Sigmoid colon (tissue), 4 donors: Measurements from ENCODE around the gene FDPS.

Source experiments
- POLR2AphosphoS5 ChIP-seq, 4 donors: sonication (generic); formaldehyde crosslinking; IDR thresholded peaks; one replicate each; pipeline ENCODE4 v1.6.1; 2017; ENCODE audit warnings: antibody characterized with exemption in 4 of 4
- TF ChIP-seq, protein P1 (sequence below), 4 experiments: fragments of 450-650 bp in 3 of 4; fragments of 200-600 bp in 1 of 4; IDR thresholded peaks; one replicate each; pipeline ENCODE4 v1.5.1; 2016 to 2019; ENCODE audit warnings: antibody characterized with exemption in 4 of 4, mild to moderate bottlenecking in 3 of 4, moderate library complexity in 2 of 4

DNA sequence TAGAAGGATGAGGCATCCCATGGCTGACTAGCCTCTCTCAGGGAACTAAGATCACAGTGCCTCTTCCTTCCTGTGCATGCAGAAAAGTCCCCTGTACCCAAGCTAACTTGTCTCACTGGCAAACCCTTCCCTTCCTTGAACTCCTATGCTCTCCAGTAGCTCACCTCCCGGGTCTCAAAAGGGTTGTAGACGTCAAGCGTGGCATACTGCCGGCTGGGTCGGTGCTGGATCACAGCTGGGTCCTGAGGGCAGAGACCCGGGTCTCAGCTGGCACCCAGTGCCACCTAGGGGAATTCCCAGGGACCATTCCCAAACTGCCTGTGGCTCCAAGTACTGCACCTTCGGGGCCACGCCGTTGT is 47.2 kb upstream of the FDPS start:
- TF ChIP-seq, protein P1, sequence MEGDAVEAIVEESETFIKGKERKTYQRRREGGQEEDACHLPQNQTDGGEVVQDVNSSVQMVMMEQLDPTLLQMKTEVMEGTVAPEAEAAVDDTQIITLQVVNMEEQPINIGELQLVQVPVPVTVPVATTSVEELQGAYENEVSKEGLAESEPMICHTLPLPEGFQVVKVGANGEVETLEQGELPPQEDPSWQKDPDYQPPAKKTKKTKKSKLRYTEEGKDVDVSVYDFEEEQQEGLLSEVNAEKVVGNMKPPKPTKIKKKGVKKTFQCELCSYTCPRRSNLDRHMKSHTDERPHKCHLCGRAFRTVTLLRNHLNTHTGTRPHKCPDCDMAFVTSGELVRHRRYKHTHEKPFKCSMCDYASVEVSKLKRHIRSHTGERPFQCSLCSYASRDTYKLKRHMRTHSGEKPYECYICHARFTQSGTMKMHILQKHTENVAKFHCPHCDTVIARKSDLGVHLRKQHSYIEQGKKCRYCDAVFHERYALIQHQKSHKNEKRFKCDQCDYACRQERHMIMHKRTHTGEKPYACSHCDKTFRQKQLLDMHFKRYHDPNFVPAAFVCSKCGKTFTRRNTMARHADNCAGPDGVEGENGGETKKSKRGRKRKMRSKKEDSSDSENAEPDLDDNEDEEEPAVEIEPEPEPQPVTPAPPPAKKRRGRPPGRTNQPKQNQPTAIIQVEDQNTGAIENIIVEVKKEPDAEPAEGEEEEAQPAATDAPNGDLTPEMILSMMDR (IDR thresholded peaks at IDR 0.05), result no peak
- no peak for TF ChIP-seq POLR2AphosphoS5 (IDR thresholded peaks at IDR 0.05)
